ENCODE measurements around the gene BCOR. TPM values are rescaled to one million over a fixed set of nuclear protein-coding genes. Genes with fewer than 3 reads are reported as not detected.

The BCOR gene
- total RNA-seq, 1 experiment from 2014 or later, result 35.1 TPM

- peaks cover 43 to 58% of the 10 kb centered on the region in 2 experiments for H3K4me1 ChIP-seq (ENCODE audit: control insufficient read depth in 1 of 2, insufficient read depth in 2 of 2, low read length in 2 of 2)
- H2AFZ ChIP-seq (ENCODE audit: low read depth, low read length, poor library complexity, severe bottlenecking), result no peak overlapping the region
- H3K4me2 ChIP-seq (ENCODE audit: low read length), result peak overlapping the region; percentile 66
- H3K36me3 ChIP-seq (ENCODE audit: control insufficient read depth in 1 of 2, insufficient read depth in 2 of 2, low read length in 2 of 2), result no peaks in the 10 kb centered on the region
- H3K4me3 ChIP-seq (replicated peaks in 1 of 2; ENCODE audit: low read depth in 1 of 2, low read length in 2 of 2), result no peak overlapping the region
- H3K9me2 ChIP-seq (ENCODE audit: insufficient read depth), result no peaks in the 10 kb centered on the region
- peaks cover 5% of the 10 kb centered on the region for H3K79me2 ChIP-seq (ENCODE audit: insufficient read depth, low read length)
- intact Hi-C loops (cut with micrococcal nuclease), result no loop called here
- RAD21 ChIA-PET (ENCODE audit: low non-redundant PET in 1 of 2, low total read pairs in 2 of 2, uncharacterized antibody in 2 of 2, unreplicated experiment in 2 of 2), result no interaction called here
- peak; percentile 69 for ATAC-seq
- no TSS peak for BruUV-seq (replicated peaks)
- CTCF ChIA-PET, result no interaction called here
- H3K27ac ChIP-seq (ENCODE audit: low read depth, low read length), result peak overlapping the region; percentile 31
- H3K9ac ChIP-seq (ENCODE audit: low read length), result peak overlapping the region; percentile 67
- peak; percentile 37 for DNase-seq (ENCODE audit: low read depth, low spot score)
- H4K20me1 ChIP-seq (ENCODE audit: insufficient read depth), result no peaks in the 10 kb centered on the region
- no peak for TF ChIP-seq CTCF (IDR thresholded peaks at IDR 0.05 in 2 of 3, conservative IDR thresholded peaks at IDR 0.05 in 1 of 3; ENCODE audit: borderline replicate concordance in 1 of 3, insufficient read depth in 1 of 3, low read depth in 2 of 3, low read length in 2 of 3)
- no peak for TF ChIP-seq FOSL1 (IDR thresholded peaks at IDR 0.05; ENCODE audit: low read depth)
- TF ChIP-seq EZH2phosphoT487 (IDR thresholded peaks at IDR 0.05; ENCODE audit: borderline replicate concordance), result no peak
- TF ChIP-seq CEBPB (IDR thresholded peaks at IDR 0.05; ENCODE audit: low read depth), result no peak
- TF ChIP-seq ZNF274 (IDR thresholded peaks at IDR 0.05; ENCODE audit: low read depth, low read length), result no peak
- no peak for TF ChIP-seq ZBTB33 (IDR thresholded peaks at IDR 0.05; ENCODE audit: extremely low read depth, insufficient replicate concordance, low read length)
- TF ChIP-seq ATF3 (IDR thresholded peaks at IDR 0.05), result no peak
- TF ChIP-seq SP1 (IDR thresholded peaks at IDR 0.05; ENCODE audit: low read depth), result no peak
- no peak for TF ChIP-seq SIN3A (IDR thresholded peaks at IDR 0.05; ENCODE audit: low read depth)
- TF ChIP-seq ELF1 (IDR thresholded peaks at IDR 0.05; ENCODE audit: borderline replicate concordance, low read depth), result no peak
- no peak for TF ChIP-seq SRF (IDR thresholded peaks at IDR 0.05; ENCODE audit: low read depth)
- no peak for TF ChIP-seq POLR2A (IDR thresholded peaks at IDR 0.05; ENCODE audit: borderline replicate concordance, extremely low read depth, insufficient read depth, insufficient read length)
- no peak for TF ChIP-seq RAD21 (IDR thresholded peaks at IDR 0.05; ENCODE audit: low read depth)
- TF ChIP-seq JUND (IDR thresholded peaks at IDR 0.05), result no peak
- no peak for TF ChIP-seq ZFX (IDR thresholded peaks at IDR 0.05)
- no peak for TF ChIP-seq CBX3 (IDR thresholded peaks at IDR 0.05; ENCODE audit: low read depth)
- no peak; the same call in 1 of the 2 replicates for TF ChIP-seq POLR2AphosphoS5 (IDR thresholded peaks at IDR 0.05; ENCODE audit: low read depth, low read length)
- no peaks in the 10 kb centered on the region for H3K9me3 ChIP-seq (ENCODE audit: control insufficient read depth in 1 of 2, insufficient read depth in 1 of 2, low read depth in 1 of 2, low read length in 2 of 2)
- no peaks in the 10 kb centered on the region for H3K27me3 ChIP-seq (ENCODE audit: insufficient read depth, low read length)
- POLR2A ChIA-PET, result no interaction called here
These were observed 32.4 kb upstream of the BCOR start for GRCh38 chrX:40130207-40130606.
